ENCODE measurements around the gene CDK6. TPM values are rescaled to one million over a fixed set of nuclear protein-coding genes. Genes with fewer than 3 reads are reported as not detected.
A peak's percentile ranks its signal among the peaks of the same experiment; 100 is the strongest.
"Not testable (repeated sequence)": the region's sequence is repeated elsewhere in the genome, so short reads cannot be mapped to it uniquely, and the experiment has no call there.

CDK6 gene
- polyA plus RNA-seq, 2 of the 4 experiments (the other 2 are of a cell fraction), result 13.6 to 25.9 TPM

DNA sequence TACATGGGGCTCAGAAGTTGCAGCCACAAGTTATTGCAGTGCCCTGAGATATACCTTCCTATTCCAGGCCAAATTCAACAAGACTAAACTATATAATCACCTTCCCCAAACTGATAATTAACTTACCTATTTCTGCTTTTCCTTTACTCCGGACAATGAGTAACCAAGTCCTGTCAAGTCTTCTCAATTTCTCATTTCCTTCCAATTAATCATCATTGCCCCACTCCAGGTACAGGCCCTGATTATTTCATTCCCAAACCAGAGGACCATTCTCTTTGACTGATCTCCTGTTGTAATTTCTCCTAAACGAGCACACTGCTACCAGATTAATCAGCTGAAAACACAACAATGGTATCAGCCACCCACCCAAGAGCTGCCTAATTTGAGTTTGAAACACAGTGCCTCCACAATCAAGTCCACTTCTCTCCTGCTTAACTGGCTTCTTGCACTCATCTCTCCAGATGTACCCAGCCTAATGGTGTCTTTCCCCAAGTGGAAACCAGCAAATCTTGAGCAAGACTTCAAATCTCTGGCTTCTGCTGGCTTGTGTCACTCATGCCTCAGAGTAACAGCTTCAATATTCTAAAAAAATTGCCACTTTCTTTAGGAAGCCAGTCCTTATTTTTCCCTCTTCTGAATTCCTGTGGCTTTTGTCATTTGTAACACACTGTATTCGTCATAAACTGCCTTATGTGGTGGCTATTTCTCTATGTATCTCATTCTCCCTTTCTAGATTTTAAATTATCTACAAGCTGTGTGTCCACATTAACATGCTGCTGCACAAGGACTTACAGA is 89.1 kb downstream of the CDK6 start:
- FAIRE-seq, result no peak
- H3K4me2 ChIP-seq, result peak overlapping the region; percentile 54
- H3K4me1 ChIP-seq, result peaks cover 68% of the 10 kb centered on the region
- DNase-seq (ENCODE audit: low read depth in 1 of 2, low spot score in 1 of 2), result no peak
- peak overlapping the region; percentile 88 to 89 for H3K27ac ChIP-seq
- TF ChIP-seq CEBPB (IDR thresholded peaks at IDR 0.05) (0 out of 4 replicates have a peak, but pooled peaks of 1 of the 2 experiments have one; percentile 2), CBX8 (IDR thresholded peaks at IDR 0.05) (no peak), EHF (CRISPR knock-in tag; IDR thresholded peaks at IDR 0.05) (no peak)
- TF ChIP-seq, protein P1, sequence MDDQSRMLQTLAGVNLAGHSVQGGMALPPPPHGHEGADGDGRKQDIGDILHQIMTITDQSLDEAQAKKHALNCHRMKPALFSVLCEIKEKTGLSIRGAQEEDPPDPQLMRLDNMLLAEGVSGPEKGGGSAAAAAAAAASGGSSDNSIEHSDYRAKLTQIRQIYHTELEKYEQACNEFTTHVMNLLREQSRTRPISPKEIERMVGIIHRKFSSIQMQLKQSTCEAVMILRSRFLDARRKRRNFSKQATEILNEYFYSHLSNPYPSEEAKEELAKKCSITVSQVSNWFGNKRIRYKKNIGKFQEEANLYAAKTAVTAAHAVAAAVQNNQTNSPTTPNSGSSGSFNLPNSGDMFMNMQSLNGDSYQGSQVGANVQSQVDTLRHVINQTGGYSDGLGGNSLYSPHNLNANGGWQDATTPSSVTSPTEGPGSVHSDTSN (IDR thresholded peaks at IDR 0.05), result no peak
- no peak for ATAC-seq
- peaks cover 7% of the 10 kb centered on the region; the same call in 1 of the 3 replicates for H3K9me3 ChIP-seq
- ChIA-PET POLR2A (no interaction called here), CTCF (interaction anchor here (0.5 to 1.8 kb wide), 6 partner anchors 9 to 146 kb away, joined by 3 to 10 read pairs (median 3); no protein-coding TSS in a partner anchor)
- H3K4me3 ChIP-seq, result no peak overlapping the region
- 27% methylated on average over 3 of the region's 3 CpGs for WGBS (ENCODE audit: missing lambda C conversion rate)

DNA sequence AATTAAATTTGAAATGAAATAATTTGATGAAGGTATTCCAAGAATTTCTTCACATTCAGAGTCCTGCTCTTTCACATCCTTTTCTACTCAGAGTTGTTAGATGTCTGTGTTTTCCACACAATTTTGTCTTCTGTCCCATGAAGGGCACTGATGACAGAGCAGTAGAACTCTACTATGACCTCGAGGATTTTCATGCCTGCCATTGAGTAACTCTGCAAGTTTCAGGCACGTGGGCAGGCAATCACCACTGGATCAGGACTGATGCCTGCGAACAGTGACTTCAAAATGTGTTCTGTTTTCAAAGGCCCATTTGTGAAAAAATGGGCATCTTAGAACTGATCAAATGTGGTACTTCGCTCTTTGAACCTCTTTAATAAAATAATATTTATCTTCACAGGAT is 91.1 kb downstream of the CDK6 start:
- no peak for TF ChIP-seq CBX8 (IDR thresholded peaks at IDR 0.05)
- TF ChIP-seq SREBF2 (IDR thresholded peaks at IDR 0.05), result no peak
- TF ChIP-seq HOXA7 (CRISPR knock-in tag; IDR thresholded peaks at IDR 0.05), result no peak
- TF ChIP-seq BCL3 (IDR thresholded peaks at IDR 0.05), result no peak
- no peak for TF ChIP-seq FOXS1 (CRISPR knock-in tag; IDR thresholded peaks at IDR 0.05)
- no peak for TF ChIP-seq FOSB (CRISPR knock-in tag; IDR thresholded peaks at IDR 0.05)
- no peak for TF ChIP-seq RCOR1 (IDR thresholded peaks at IDR 0.05; ENCODE audit: low read depth, low read length)
- TF ChIP-seq, protein P2, sequence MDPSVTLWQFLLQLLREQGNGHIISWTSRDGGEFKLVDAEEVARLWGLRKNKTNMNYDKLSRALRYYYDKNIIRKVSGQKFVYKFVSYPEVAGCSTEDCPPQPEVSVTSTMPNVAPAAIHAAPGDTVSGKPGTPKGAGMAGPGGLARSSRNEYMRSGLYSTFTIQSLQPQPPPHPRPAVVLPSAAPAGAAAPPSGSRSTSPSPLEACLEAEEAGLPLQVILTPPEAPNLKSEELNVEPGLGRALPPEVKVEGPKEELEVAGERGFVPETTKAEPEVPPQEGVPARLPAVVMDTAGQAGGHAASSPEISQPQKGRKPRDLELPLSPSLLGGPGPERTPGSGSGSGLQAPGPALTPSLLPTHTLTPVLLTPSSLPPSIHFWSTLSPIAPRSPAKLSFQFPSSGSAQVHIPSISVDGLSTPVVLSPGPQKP (IDR thresholded peaks at IDR 0.05; ENCODE audit: low read depth, low read length), result no peak
- TF ChIP-seq CHD4 (IDR thresholded peaks at IDR 0.05; ENCODE audit: borderline replicate concordance), result no peak
- no peak for TF ChIP-seq HMGXB4 (CRISPR knock-in tag; IDR thresholded peaks at IDR 0.05; ENCODE audit: borderline replicate concordance)
- no peak for TF ChIP-seq ZSCAN20 (CRISPR knock-in tag; IDR thresholded peaks at IDR 0.05)
- no peak for TF ChIP-seq RFX5 (IDR thresholded peaks at IDR 0.05)
- TF ChIP-seq SMC3 (IDR thresholded peaks at IDR 0.05), result no peak
- no peak for TF ChIP-seq NPAS2 (CRISPR knock-in tag; IDR thresholded peaks at IDR 0.05; ENCODE audit: borderline replicate concordance)
- TF ChIP-seq BHLHE40 (IDR thresholded peaks at IDR 0.05; ENCODE audit: low read depth, low read length), result no peak
- no peak for TF ChIP-seq EHMT2 (IDR thresholded peaks at IDR 0.05; ENCODE audit: low read depth)
- TF ChIP-seq ZC3H11A (IDR thresholded peaks at IDR 0.05), result no peak
- ChIA-PET CTCF (no interaction called here), POLR2A (no interaction called here)
- Histone ChIP-seq H3K9me3 (peaks cover 7% of the 10 kb centered on the region; the same call in 1 of the 3 replicates), H3K4me2 (no peak overlapping the region), H3K4me3 (no peak overlapping the region), H3K27ac (peak overlapping the region in 1 of 2 experiments; percentile 62; a peak in 3 of 6 replicates), H3K4me1 (peaks cover 70% of the 10 kb centered on the region)
- ATAC-seq (no peak), FAIRE-seq (no peak), DNase-seq (ENCODE audit: low read depth in 1 of 2, low spot score in 1 of 2) (no peak)
- WGBS (ENCODE audit: missing lambda C conversion rate), result 96% methylated on average over 4 of the region's 4 CpGs

GRCh38 chr7:92744180-92744579 is 92.2 kb downstream of the CDK6 start:
- POLR2A ChIA-PET; ATAC-seq; H3K4me3 ChIP-seq; FAIRE-seq; DNase-seq (ENCODE audit: low read depth in 1 of 2, low spot score in 1 of 2); H3K9me3 ChIP-seq; H3K4me2 ChIP-seq: not testable (repeated sequence)
- peaks cover 68% of the 10 kb centered on the region for H3K4me1 ChIP-seq
- CTCF ChIA-PET, result interaction anchor here (1.3 to 1.9 kb wide), 2 partner anchors 13 to 89 kb away, joined by 3 to 5 read pairs; no protein-coding TSS in a partner anchor
- WGBS (ENCODE audit: missing lambda C conversion rate), result 94% methylated on average over 4 of the region's 4 CpGs
- H3K27ac ChIP-seq, result peak overlapping the region in 1 of 2 experiments; percentile 31; a peak in 2 of 6 replicates

All from A549 (cell line).